Measurements from ENCODE around the gene TMEFF1.
"Not testable (repeated sequence)": the region's sequence is repeated elsewhere in the genome, so short reads cannot be mapped to it uniquely, and the experiment has no call there.

TMEFF1 gene

GRCh38 chr9:100472788-100473275 lies at the start of gene TMEFF1:
TMEFF1 (plus strand) TSS chr9:100473149; CDS start chr9:100473545, 396 bp downstream.
- no peak for DNase-seq (ENCODE audit: low read depth in 2 of 2)

- no peak for DNase-seq (ENCODE audit: low read depth in 2 of 2)
These were observed 47.2 kb upstream of the TMEFF1 start for GRCh38 chr9:100425758-100426157.

GRCh38 chr9:100426189-100426529 lies 46.8 kb upstream of the TMEFF1 start:
- DNase-seq (ENCODE audit: low read depth in 2 of 2): peak; percentile 19 to 23

GRCh38 chr9:100426530-100427365 lies 46.2 kb upstream of the TMEFF1 start, which contains the start of gene MSANTD3:
MSANTD3 (plus strand) TSS chr9:100427143; CDS start chr9:100441939, 14,796 bp downstream.
- DNase-seq (ENCODE audit: low read depth in 2 of 2): peak; percentile 25 to 26

- DNase-seq (ENCODE audit: low read depth in 2 of 2): peak; percentile 21 to 34
These were observed 45.3 kb upstream of the TMEFF1 start for GRCh38 chr9:100427366-100428263.

GRCh38 chr9:100428871-100429654 lies 43.9 kb upstream of the TMEFF1 start:
- DNase-seq (ENCODE audit: low read depth in 2 of 2): peak; percentile 99

- DNase-seq (ENCODE audit: low read depth in 2 of 2): peak; percentile 31 to 32
These were observed 42.5 kb upstream of the TMEFF1 start for GRCh38 chr9:100430286-100430940.

GRCh38 chr9:100431886-100432285 lies 41.1 kb upstream of the TMEFF1 start:
- no peak for DNase-seq (ENCODE audit: low read depth in 2 of 2)

- no peak for DNase-seq (ENCODE audit: low read depth in 2 of 2)
These were observed 40.2 kb upstream of the TMEFF1 start for GRCh38 chr9:100432736-100433135.

- DNase-seq (ENCODE audit: low read depth in 2 of 2): no peak
These were observed 36.4 kb upstream of the TMEFF1 start for GRCh38 chr9:100436571-100436970.

- peak; percentile 52 to 57 for DNase-seq (ENCODE audit: low read depth in 2 of 2)
These were observed 34.8 kb upstream of the TMEFF1 start for GRCh38 chr9:100437860-100438805.

- DNase-seq (ENCODE audit: low read depth in 2 of 2): no peak
These were observed 32.9 kb upstream of the TMEFF1 start for GRCh38 chr9:100440071-100440470.

- DNase-seq (ENCODE audit: low read depth in 2 of 2): not testable (repeated sequence)
These were observed 32.5 kb upstream of the TMEFF1 start for GRCh38 chr9:100440487-100440886.

- DNase-seq (ENCODE audit: low read depth in 2 of 2): no peak
These were observed 31.0 kb upstream of the TMEFF1 start for GRCh38 chr9:100441911-100442361.

- no peak for DNase-seq (ENCODE audit: low read depth in 2 of 2)
These were observed 28.9 kb upstream of the TMEFF1 start for GRCh38 chr9:100443781-100444768.

GRCh38 chr9:100445161-100445902 lies 27.6 kb upstream of the TMEFF1 start:
- DNase-seq (ENCODE audit: low read depth in 2 of 2): no peak

- no peak for DNase-seq (ENCODE audit: low read depth in 2 of 2)
These were observed 26.9 kb upstream of the TMEFF1 start for GRCh38 chr9:100445903-100446549.

All from fibroblast of skin of left quadriceps (primary cell).